K562 (cell line): ENCODE measurements around the gene MALRD1. TPM values are rescaled to one million over a fixed set of nuclear protein-coding genes. Genes with fewer than 3 reads are reported as not detected.

Experiments used
- DMBX1 ChIP-seq: fragments of 250-450 bp; sonication (Bioruptor Pico); IDR thresholded peaks from 2 replicates; pipeline ENCODE4 v1.8.0; 2022; ENCODE audit warnings: inconsistent platforms, mild to moderate bottlenecking, moderate library complexity, borderline replicate concordance
- MEF2D ChIP-seq: conservative IDR thresholded peaks from 2 replicates; pipeline ENCODE4 v1.6.1; 2016; ENCODE audit warnings: low read depth, missing genetic modification characterization, missing compliant biosample characterization
- NR2C1 ChIP-seq, 2 experiments: fragments of 450-650 bp; IDR thresholded peaks; 2 replicates each; pipeline ENCODE4 v1.6.1; 2017; ENCODE audit warnings: mild to moderate bottlenecking in 2 of 2, antibody characterized with exemption in 1 of 2, inconsistent platforms in 1 of 2, missing compliant biosample characterization in 1 of 2, missing genetic modification characterization in 1 of 2
- TAF7 ChIP-seq: fragments of 450-650 bp; IDR thresholded peaks from 2 replicates; pipeline ENCODE4 v1.6.1; 2016; ENCODE audit warnings: missing genetic modification characterization, missing compliant biosample characterization
- TCF7 ChIP-seq: sonication (generic); IDR thresholded peaks from 2 replicates; pipeline ENCODE4 v1.6.1; 2016; ENCODE audit warnings: antibody characterized with exemption, borderline replicate concordance
- ZNF589 ChIP-seq: fragments of 200-800 bp; sonication (Bioruptor generic); IDR thresholded peaks from 2 replicates; pipeline ENCODE4 v1.6.1; 2016; ENCODE audit warnings: low read depth, missing genetic modification characterization, missing compliant biosample characterization
- polyA plus RNA-seq, 8 experiments: library from polyadenylated mRNA; depleted of rRNA in 4 of 8; stranded (reverse) in 5 of 8; unstranded in 3 of 8; fragments of >200 nt; fragmentation: Nextera tagmentation in 2 of 8; fragmentation: Illumina TruSeq in 1 of 8; extraction: Ambion mirVana in 2 of 8; extraction: Trizol in 1 of 8; gene quantifications; 2 replicates each; pipeline versions ENCODE4 v1.2.1 to v1.2.3, GENCODE V29; 2011 to 2014; ENCODE audit warnings: inconsistent platforms in 1 of 8, missing spikeins in 1 of 8
- total RNA-seq, 7 experiments: library from RNA; depleted of rRNA in 6 of 7; stranded (reverse); fragments of >200 nt in 6 of 7; fragmentation: Illumina TruSeq in 2 of 7; extraction: Trizol in 2 of 7; gene quantifications; 2 replicates each; pipeline versions ENCODE4 v1.2.1 to v1.2.3, GENCODE V29; 2011 to 2021; ENCODE audit warnings: low replicate concordance in 1 of 7
- TF ChIP-seq, protein P1 (sequence below): fragments of 450-650 bp; IDR thresholded peaks from 2 replicates; pipeline ENCODE4 v1.6.1; 2016; ENCODE audit warnings: antibody characterized with exemption
- TF ChIP-seq, protein P2 (sequence below): fragments of 450-650 bp; IDR thresholded peaks from 2 replicates; pipeline ENCODE4 v1.6.1; 2016; ENCODE audit warnings: low read depth

The MALRD1 gene
- total and polyA plus RNA-seq, 9 of the 15 experiments (the other 6 are each of a cell fraction or from before 2014, with no cell fraction given) = not detected

DNA sequence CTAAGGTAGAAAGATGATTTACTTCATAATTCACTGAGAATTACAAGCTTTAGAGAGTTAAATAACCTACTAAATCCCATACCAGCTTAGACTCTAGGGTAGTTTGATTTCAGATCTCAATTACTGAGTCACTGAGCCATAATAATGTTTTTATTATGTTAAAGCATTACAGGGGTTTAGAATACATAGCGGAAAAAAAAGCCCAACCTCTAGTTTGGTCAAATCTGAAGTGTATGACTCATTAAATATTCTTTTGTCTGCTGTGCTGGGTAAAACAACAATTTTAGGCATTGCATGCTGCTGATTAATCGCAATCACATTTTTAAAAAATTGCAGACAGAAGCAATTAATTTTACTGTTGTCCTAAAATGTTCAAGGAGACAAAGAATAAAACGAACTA is 48.5 kb downstream of the MALRD1 start (continued):
- TF ChIP-seq NR2C1 (IDR thresholded peaks at IDR 0.05) = no peak
- TF ChIP-seq NR2C1 (tag; IDR thresholded peaks at IDR 0.05) = no peak
- no peak for TF ChIP-seq TCF7
- TF ChIP-seq, protein P1, sequence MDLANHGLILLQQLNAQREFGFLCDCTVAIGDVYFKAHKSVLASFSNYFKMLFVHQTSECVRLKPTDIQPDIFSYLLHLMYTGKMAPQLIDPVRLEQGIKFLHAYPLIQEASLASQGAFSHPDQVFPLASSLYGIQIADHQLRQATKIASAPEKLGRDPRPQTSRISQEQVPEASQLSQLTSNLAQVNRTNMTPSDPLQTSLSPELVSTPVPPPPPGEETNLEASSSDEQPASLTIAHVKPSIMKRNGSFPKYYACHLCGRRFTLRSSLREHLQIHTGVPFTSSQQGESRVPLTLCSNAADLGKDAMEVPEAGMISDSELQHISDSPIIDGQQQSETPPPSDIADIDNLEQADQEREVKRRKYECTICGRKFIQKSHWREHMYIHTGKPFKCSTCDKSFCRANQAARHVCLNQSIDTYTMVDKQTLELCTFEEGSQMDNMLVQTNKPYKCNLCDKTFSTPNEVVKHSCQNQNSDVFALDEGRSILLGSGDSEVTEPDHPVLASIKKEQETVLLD = no peak
- TF ChIP-seq DMBX1 (CRISPR knock-in tag) = no peak
- no peak for TF ChIP-seq MEF2D
- TF ChIP-seq, protein P2, sequence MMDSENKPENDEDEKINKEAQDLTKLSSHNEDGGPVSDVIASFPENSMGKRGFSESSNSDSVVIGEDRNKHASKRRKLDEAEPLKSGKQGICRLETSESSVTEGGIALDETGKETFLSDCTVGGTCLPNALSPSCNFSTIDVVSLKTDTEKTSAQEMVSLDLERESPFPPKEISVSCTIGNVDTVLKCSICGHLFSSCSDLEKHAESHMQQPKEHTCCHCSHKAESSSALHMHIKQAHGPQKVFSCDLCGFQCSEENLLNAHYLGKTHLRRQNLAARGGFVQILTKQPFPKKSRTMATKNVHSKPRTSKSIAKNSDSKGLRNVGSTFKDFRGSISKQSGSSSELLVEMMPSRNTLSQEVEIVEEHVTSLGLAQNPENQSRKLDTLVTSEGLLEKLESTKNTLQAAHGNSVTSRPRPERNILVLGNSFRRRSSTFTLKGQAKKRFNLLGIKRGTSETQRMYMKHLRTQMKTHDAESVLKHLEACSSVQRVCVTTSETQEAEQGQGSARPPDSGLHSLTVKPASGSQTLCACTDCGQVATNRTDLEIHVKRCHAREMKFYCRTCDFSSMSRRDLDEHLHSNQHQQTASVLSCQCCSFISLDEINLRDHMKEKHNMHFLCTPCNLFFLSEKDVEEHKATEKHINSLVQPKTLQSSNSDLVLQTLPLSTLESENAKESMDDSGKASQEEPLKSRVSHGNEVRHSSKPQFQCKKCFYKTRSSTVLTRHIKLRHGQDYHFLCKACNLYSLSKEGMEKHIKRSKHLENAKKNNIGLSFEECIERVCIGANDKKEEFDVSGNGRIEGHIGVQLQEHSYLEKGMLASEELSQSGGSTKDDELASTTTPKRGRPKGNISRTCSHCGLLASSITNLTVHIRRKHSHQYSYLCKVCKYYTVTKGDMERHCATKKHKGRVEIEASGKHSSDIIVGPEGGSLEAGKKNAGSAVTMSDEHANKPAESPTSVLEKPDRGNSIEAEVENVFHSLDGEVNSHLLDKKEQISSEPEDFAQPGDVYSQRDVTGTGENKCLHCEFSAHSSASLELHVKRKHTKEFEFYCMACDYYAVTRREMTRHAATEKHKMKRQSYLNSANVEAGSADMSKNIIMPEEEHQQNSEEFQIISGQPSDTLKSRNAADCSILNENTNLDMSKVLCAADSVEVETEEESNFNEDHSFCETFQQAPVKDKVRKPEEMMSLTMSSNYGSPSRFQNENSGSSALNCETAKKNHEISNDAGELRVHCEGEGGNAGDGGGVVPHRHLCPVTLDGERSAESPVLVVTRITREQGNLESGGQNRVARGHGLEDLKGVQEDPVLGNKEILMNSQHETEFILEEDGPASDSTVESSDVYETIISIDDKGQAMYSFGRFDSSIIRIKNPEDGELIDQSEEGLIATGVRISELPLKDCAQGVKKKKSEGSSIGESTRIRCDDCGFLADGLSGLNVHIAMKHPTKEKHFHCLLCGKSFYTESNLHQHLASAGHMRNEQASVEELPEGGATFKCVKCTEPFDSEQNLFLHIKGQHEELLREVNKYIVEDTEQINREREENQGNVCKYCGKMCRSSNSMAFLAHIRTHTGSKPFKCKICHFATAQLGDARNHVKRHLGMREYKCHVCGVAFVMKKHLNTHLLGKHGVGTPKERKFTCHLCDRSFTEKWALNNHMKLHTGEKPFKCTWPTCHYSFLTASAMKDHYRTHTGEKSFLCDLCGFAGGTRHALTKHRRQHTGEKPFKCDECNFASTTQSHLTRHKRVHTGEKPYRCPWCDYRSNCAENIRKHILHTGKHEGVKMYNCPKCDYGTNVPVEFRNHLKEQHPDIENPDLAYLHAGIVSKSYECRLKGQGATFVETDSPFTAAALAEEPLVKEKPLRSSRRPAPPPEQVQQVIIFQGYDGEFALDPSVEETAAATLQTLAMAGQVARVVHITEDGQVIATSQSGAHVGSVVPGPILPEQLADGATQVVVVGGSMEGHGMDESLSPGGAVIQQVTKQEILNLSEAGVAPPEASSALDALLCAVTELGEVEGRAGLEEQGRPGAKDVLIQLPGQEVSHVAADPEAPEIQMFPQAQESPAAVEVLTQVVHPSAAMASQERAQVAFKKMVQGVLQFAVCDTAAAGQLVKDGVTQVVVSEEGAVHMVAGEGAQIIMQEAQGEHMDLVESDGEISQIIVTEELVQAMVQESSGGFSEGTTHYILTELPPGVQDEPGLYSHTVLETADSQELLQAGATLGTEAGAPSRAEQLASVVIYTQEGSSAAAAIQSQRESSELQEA = no peak
- no peak for TF ChIP-seq ZNF589 (CRISPR knock-in tag)
- no peak for TF ChIP-seq TAF7 (tag)
